AG20443 (cell line): ENCODE data around the gene PYGB.

ENCODE experiments used
- DNase-seq: peaks from one replicate; pipeline ENCODE4 v3.0.0; 2012; ENCODE audit warnings: low spot score, mixed read lengths

PYGB gene

DNA sequence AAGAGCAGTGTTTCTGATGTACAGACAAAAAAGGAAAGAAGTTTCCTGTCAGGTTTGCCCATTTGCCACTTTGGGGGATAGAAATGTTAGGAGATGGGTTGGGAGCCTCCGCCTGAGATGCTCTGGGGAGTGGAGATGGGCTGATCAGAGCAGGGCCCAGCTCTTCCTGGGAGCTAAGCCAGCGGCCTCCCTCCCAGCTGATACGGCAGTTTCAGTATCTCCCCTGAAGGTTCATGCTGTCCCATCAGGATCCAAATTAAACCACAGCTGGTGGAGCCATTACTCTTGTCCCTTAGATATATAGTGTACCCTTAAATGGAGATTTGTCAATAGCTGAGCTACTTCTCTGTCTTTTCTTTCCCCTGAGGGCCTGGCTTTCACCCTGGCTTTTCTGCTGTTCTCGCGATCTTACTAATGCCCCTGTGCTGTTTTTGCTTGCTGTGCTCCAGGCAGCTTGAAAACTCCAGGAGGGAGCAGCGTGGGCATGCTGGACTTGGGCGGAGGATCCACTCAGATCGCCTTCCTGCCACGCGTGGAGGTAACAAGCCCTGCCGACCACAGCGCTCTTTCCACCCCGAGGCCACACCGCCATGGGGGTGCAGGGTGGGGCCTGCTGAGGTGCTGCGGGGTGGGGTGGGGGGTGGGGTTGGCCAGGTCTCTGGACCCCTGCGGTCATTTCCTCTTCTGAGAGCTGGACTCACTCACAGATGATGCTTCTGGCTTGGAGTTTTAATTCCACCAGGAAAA is 31.5 kb upstream of the PYGB start:
- DNase-seq = no peak

DNA sequence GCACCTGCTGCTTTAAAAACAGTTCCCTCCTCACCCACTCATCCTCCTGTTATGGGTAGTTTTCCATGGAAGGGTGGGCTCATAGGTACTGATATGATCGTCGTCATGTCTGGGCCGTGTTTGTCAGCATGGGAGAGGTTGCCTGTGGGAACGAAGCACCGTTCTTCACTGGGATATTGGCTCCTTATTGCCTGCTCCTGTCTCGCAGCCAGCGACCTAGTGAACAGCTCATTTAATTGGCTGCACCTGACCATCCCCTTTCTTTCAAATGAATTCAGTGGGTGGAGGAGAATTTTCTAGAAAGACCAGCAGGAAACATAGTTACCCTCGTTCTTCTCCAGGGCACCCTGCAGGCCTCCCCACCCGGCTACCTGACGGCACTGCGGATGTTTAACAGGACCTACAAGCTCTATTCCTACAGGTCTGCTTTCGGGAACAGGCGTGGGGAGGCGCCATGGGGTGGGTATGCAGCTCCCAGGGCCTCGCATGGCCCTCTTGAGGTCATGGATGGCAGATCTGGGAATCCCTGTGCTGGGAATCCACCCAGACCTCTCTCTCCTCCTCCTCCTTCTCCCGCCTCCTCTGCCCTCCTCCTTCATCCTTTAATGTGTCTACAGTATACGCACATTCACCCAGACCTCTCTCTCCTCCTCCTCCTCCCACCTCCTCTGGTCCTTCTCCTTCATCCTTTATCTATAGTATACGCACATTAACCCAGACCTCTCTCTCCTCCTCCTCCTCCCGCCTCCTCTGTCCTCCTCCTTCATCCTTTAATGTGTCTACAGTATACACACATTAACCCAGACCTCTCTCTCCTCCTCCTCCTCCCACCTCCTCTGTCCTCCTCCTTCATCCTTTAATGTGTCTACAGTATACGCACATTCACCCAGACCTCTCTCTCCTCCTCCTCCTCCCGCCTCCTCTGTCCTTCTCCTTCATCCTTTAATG is 30.4 kb upstream of the PYGB start:
- no peak for DNase-seq

DNA sequence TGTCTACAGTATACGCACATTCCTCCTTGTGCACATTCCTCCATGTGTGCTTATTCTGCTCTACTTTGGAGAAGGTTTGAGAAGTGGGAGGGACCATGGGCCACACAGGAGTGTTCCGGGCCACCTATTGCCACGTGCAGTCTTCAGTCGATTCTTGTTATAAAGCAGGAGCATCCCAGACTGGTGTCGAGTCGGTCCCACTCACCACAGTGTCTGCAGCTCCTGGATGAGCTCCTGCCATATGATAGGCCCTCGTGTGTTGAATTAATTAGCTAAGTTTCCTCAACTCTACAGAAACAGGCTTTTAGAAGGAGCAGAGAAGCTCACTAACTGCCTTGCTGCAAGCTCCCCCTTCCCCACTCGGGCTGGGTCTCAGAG is 29.8 kb upstream of the PYGB start:
- DNase-seq = no peak

DNA sequence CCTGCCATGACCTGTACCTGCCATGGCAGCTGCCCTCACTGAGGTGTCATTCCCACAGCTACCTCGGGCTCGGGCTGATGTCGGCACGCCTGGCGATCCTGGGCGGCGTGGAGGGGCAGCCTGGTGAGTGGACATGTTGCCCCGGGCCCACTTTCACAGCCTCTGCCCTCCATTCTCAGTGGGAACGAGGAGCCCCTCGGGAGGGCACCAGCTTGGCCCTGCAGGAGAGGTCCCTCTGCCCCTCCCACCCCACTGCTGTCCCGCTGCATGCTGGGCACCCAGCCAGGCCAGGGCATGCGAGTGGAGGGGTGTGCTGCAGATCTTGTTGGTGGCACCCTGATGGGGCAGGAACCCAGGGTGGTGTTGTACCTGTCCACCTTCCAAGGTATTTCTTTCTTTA is 29.4 kb upstream of the PYGB start:
- DNase-seq = no peak

DNA sequence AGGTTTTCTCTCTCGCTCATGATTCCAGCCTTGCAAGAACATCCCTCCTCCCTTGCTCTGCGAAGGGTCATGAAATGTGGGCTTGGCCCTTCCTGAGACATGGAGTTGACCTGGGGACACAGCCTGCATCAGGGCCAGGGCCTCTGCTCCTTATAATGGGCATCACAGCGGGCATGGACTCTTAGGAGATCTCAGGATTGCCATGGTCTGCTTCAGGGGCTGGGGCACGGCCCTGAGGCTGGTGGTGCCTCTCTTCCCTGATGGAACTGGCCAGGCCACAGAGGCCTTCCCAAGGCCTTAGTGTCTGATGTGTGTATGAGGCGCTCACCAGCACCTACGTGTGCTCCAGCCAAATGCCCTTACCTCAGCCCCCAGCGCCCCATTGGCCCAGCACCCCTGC is 28.5 kb upstream of the PYGB start:
- DNase-seq = no peak

DNA sequence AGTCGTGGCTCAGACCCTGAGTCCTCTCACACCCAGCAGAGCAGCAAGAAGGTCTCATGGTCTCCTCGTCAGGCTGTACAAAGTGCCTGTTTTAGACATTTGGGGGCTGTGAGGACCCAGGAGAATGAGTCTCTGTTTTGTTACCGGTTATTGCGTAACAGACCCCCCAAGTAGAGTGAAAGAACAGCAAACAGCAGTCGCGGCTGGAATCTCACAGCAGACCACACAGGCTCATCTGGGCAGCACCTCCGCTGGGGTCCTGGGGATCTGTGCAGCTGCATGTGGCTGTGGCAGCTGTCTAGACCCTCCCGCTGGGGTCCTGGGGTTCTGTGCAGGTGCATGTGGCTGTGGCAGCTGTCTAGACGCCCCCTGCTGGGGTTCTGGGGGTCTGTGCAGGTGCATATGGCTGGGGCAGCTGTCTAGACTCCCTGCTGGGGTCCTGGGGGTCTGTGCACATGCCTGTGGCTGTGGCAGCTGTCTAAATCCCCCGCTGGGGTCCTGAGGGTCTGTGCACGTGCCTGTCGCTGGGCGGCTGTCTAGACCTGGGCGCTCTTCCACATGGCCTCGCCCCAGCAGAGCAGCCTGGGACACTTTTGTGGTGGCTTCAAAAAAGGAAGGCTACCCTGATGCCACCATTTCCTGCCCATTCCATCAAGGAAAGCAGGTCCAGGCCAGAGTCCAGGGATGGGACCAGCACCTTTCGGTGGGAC is 27.7 kb upstream of the PYGB start:
- no peak for DNase-seq

DNA sequence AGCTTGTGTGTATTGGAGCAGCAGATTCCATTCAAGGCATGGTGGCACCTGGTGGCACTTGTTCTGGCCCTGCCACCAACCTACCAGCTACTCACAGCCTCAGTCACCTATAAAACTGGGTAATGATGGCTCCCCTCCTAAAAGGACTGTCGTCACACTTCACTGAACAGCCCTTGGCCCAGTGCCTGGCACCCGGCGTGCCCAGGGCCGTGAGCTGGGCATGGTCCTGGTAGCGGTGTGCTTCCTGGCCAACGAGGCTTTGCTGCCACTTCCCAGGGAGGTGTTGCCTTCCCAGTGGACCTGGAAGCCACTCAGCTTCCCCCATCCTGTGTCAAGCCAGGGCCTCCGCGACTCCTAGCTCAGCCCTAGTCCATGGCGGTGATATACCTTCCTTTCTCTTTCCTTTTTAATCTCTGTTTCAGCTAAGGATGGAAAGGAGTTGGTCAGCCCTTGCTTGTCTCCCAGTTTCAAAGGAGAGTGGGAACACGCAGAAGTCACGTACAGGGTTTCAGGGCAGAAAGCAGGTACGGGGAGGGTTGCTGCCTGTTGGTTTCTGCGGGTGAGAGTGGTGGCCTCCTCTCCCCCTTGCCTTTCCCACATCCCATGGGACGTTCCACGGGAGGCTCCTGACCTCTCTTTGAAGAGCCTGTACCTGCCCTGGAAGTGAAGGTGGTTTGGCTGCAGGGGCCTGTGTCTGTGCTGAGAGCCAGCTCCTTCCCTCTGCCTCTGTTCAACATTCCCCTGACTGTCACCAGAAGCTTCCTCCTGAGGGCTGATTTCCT is 26.9 kb upstream of the PYGB start:
- no peak for DNase-seq

DNA sequence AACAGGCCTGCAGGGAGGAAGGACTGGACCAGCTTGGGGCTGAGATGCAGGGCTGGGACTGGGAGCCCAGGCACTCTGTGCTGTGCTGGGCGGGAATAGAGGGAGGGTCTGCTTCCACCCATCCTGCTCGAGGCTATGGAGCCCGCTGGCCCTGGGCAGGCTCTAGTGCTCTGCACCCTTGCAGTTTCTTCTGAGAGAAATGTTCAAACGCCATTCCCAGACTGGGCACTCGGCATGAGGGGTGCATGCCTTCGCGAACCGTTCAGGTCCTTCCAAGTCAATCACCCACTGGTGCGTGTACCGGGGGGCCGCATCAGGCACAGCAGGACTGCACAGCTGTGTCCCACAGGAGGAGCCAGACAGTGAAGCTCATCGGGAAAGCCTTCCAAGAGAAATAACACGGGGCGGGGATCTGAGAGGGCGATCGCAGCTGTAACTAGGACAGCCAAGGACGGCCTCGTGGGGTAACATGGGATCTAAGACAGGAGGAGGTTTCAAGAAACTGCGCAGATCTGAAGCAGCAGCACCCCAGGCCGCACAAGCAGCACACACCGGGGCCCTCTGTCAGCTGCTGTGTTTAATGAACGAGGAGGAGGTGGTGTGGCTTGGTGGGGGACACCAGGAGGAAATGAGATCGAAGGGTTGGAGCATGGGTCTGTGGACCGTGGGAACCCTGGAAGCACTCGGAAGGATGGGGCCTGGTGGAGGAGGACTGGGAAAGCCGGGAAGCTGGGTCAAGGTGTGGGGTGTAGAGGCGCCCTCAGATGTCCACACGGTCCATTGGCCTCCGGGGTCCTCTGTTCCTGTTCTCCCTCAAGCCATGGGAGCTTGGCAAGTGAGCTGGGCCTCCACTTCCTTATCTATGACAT is 26.1 kb upstream of the PYGB start:
- DNase-seq = no peak

DNA sequence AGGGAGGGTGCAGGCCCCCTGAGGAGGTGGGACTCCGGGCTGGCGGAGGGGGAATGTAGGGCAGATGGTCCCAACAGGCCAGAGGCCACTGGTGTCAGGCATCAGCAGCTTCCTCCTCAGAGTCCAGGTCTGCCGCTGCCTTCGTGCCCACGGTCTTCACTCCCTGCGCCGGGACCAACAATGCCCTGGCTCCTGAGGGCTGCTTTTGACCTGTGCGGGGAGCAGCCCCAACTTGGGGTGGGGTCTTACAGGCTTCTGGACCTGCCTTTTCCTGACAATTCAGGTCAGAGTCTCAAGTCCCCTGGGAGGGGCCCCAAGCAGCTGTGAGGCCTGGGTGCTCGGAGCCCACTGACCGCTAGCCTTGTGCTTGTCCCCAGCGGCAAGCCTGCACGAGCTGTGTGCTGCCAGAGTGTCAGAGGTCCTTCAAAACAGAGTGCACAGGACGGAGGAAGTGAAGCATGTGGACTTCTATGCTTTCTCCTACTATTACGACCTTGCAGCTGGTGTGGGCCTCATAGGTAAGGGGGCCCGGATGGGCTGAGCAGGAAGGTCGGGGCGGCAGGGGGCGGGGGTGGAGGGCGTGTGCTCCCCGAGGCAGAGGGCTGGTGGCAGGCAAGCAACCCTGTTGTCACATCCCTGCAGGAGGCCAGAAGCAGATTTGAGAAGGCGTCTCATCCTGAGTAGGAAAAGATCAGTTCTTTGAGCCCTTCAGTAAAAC is 25.3 kb upstream of the PYGB start:
- DNase-seq = no peak

DNA sequence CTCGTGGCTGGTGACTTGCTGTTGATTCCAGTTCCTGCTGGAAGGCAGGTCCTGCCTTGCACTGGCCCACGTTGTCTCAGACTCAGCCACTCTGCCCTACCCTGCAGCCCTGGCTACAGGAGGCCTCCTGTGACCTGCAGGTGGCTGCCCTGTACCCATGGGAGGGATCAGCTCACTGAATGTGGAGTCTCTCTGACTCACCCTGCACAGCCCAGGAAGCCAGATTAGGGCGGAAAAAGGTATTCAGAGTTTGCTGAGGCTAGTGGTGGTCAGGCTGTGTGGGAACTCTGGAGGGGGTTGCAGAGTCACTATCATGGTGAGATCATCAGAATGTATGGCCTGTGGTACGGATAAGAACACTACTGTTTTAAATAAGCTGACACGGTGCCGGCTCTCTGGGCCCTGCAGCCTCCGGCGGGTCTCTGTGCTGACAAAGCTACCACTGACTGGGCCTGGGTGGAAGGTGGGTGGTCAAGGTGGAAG is 24.7 kb upstream of the PYGB start:
- peak; percentile 81 for DNase-seq

DNA sequence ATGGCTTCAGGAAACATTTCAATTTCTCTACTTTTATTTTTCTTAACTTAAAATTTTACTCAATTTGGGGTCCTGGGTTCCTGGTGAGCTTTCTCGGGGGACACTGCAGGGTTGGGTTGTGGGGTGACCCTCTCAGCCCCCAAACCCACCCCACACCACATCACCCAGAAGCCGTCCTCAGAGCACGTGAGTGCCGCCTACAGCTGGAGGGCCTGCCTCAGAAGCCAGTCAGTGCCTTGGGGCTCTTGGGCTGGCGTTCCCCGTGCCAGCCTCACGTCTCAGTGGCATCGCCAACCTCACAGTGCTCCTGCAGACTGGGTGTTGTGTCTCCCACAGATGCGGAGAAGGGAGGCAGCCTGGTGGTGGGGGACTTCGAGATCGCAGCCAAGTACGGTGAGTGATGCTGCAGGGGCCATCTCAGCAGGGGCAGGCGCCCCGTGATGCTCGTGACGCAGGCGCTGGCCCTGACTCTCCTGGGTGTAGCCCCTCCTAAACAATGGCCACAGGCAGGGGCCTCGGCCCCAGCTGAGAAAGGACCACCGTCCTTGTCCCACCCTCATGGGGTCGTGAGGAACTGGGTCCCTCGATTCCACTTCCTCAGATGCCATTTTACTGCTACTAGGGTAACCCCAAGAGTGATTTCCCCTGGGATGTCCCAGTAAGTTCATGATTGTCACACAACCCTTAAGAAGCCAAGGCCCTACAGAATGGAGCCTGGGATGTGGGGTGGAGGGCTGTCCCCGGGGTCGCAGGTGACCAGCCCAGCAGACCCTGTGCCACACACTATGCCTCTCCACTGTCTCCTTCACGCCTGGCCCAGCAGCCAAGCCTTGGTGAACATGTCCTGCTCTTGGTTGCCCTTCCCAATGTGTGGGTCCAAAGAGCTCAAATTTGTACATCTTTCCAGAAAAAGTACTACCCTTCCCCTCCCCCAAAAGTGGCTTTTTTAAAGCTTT is 23.8 kb upstream of the PYGB start:
- no peak for DNase-seq

DNA sequence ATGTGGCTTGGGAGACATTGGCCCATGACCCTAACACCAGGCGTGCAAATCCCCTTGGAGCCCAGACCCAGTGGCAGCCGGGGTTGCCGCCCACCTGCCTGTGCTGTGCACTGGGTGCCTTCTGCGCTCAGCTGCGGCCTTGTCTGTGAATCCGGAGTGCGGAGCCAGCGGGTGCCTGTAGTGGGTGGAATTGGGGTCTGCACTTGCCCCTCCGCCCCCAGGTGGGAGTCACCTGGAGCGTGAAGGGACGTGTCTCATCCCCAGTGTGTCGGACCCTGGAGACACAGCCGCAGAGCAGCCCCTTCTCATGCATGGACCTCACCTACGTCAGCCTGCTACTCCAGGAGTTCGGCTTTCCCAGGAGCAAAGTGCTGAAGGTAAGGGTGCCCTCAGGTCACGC is 22.9 kb upstream of the PYGB start:
- DNase-seq = no peak

DNA sequence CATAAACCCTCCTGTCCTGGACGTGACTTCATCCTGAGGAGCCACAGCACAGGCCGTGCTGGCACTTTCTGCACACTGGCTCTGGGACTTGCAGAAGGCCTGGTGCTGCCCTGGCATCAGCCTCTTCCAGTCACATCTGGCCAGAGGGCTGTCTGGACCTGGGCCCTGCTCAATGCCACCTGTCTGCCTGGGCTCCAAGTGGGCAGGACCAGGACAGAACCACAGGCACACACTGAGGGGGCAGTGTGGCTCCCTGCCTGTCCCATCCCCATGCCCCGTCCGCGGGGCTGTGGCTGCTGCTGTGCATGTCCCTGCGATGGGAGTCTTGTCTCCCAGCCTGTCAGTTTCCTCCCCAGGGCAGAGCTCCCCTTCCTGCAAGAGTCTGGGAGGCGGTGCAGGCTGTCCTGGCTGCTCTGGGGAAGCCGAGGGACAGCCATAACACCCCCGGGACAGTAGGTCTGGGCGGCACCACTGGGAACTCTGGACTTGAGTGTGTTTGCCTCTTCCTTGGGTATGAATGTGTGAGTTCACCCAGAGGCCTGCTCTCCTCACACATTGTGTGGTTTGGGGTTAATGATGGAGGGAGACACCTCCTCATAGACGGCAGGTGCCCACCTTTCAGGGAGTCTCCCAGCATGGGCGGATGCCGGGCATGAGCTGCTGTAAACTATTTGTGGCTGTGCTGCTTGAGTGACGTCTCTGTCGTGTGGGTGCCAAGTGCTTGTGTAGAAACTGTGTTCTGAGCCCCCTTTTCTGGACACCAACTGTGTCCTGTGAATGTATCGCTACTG is 22.0 kb upstream of the PYGB start:
- DNase-seq = no peak

DNA sequence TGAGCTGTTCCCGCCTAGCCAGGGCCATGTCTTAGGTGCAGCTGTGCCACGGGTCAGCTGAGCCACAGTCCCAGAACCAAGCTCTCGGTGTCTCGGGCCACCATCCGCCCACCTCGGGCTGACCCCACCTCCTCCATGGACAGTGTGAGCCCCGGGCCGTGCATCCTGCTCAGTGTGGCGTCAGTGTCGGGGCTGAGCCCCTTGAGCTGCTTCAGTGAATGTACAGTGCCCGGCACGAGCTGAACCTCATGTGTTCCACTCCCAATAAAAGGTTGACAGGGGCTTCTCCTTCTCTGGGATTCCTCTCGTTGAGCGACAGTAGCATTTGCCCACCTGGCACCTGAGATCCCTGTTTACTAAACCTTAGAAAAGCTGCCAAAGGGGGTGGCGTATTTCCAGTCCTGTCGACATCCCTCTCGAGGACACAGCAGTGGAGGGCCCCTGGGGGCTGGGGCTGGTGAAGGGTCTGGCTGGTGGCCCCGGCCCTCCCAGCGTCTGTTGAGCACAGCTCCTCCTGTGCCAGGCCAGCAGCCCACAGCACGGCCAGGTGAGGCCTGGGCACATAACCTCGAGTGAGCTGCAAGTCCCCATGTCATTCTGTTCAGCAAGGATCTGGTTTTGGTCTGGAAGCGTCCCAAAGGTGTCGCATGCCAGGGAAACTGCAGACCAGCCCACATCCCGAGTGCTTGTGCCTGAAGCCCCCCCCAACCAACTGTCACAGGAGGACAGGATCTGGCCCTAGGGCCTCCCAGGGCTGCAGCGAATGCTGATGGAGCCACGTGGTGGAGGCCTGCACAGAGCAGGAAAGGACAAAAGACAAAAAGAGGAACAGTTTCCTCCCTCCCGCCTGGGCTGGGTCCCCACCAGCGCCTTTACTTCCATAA is 21.2 kb upstream of the PYGB start:
- no peak for DNase-seq

DNA sequence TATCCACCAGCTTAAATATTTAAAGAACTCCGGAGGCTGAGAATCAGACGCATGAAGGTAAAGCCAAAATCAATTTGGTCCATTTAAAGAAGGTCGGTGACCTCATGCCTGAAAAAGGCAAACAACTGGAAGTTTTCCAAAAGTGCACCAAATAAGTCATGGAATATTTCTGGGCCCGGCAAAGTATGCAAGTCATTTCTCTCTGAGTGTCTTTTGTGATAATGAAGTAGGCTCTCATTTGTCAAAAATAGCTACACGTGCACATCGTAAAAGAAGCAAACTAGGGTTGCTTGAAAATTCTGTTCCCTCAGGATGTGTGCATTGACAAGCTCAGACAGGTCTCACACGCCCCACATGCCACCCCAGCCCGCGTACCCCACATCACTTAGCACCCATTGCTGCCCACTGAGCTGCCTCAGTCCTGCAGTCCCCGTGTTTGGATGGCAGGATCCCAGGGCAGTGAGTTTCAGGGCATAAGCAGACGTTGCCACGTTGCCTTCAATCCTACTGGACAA is 20.5 kb upstream of the PYGB start:
- DNase-seq = peak; percentile 71

DNA sequence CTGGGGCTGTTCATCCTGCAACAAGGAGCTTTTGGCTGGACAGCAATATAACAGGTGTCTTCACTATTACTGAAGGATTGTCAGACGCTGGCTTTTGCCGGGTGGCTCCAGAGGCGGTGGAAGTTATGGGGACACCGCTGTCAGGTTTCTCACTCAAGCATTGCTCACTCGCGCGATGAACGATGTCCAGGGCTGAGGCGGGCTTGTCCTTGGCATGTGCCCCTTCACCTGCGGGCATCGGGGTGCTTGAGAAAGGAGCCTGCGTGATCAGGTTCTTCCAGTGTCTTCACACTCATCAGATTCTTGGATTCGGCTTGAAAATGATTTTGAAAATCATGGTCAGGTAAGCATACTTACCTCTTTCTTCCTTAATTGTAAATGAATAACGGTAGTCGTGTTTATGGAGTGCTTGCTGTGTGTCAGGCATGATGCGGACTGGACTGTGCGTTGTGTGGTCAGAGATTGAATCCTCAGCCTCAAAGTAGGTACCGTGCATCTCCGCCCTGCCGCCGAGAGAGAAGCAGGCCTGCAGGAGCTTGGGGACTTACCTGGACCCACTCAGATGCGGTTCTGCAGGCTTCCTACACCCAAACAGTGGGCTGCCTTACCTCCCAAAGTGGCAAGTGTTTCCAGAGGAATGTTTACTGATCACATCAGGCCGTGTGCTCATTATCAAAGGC is 18.3 kb upstream of the PYGB start:
- no peak for DNase-seq
